ENCODE measurements around the gene EMC9.

EMC9 gene

DNA sequence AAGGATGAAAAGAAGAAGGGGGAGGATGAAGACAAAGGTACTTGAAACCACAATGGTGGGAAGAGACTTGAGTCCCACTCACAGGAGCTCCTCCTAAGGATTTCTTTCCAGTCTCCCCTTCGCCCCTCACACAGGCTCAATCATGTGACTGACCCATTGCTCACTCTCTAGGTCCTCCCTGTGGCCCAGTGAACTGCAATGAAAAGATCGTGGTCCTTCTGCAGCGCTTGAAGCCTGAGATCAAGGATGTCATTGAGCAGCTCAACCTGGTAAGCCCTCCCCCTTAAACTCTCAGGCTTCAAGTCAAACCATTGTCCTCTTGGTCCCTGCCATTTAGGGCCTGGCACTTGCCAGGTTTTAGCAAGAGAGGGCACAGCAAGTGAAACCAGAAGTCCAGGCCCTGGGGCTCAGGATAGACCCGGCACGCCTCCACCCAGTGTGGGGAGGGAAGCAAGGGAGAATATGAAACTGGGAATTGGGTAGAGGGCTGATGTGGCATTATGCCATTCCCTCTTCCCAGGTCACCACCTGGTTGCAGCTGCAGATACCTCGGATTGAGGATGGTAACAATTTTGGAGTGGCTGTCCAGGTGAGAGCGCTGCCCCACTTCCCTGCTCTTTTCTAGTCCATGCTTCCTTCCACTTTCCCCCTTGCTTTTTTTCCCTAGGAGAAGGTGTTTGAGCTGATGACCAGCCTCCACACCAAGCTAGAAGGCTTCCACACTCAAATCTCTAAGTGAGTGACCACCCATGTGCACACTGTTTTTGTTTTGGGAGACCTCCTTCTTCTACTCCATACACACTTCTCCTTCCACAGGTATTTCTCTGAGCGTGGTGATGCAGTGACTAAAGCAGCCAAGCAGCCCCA is 3.6 kb downstream of the EMC9 start:
- H2BK120ac ChIP-seq (ENCODE audit: low read depth, low read length): no peak overlapping the region
- H3K36me3 ChIP-seq (ENCODE audit: control insufficient read depth, insufficient read depth, low read length): peaks cover 5% of the 10 kb centered on the region
- H3K9ac ChIP-seq (ENCODE audit: low read length): no peak overlapping the region
- no peak overlapping the region for H3K27ac ChIP-seq (ENCODE audit: low read depth, low read length)
- no peak overlapping the region for H2BK15ac ChIP-seq (replicated peaks; ENCODE audit: low read depth)
- DNase-seq: no peak
- H2BK5ac ChIP-seq (ENCODE audit: low read length): no peak overlapping the region
- H3K23ac ChIP-seq (ENCODE audit: low read length): no peak overlapping the region
- H3K27me3 ChIP-seq (ENCODE audit: insufficient read depth, low read length, poor library complexity): no peaks in the 10 kb centered on the region
- WGBS (ENCODE audit: extremely low coverage, insufficient coverage, low lambda C conversion rate): no CpG with 5 or more reads among the region's 8 CpGs
- H3K4me3 ChIP-seq (ENCODE audit: low read length): no peak overlapping the region
- H3K4me2 ChIP-seq (ENCODE audit: low read length): no peak overlapping the region
- H3K18ac ChIP-seq (ENCODE audit: low read length): no peak overlapping the region
- H3K56ac ChIP-seq (ENCODE audit: low read length): no peak overlapping the region
- H3K4me1 ChIP-seq (ENCODE audit: control insufficient read depth, low read depth, low read length): peaks cover 4% of the 10 kb centered on the region
- H4K5ac ChIP-seq (ENCODE audit: low read length): no peak overlapping the region
- no peak overlapping the region for H2AK5ac ChIP-seq (ENCODE audit: low read length)
- H3K4ac ChIP-seq (ENCODE audit: low read depth, low read length): no peak overlapping the region
- H3K79me1 ChIP-seq (ENCODE audit: low read length): peaks cover 9% of the 10 kb centered on the region
- no peak overlapping the region for H4K8ac ChIP-seq (ENCODE audit: low read depth, low read length)
- H3K79me2 ChIP-seq (ENCODE audit: control insufficient read depth, insufficient read depth, low read length): peaks cover 13% of the 10 kb centered on the region

GRCh38 chr14:24136684-24137528 is 4.5 kb downstream of the EMC9 start:
- Histone ChIP-seq H4K8ac (ENCODE audit: low read depth, low read length) (no peak overlapping the region), H3K9ac (ENCODE audit: low read length) (peak overlapping the region; percentile 85), H3K23ac (ENCODE audit: low read length) (no peak overlapping the region), H3K56ac (ENCODE audit: low read length) (peak overlapping the region; percentile 87), H2BK15ac (replicated peaks; ENCODE audit: low read depth) (no peak overlapping the region), H3K79me2 (ENCODE audit: control insufficient read depth, insufficient read depth, low read length) (peaks cover 13% of the 10 kb centered on the region), H3K27ac (ENCODE audit: low read depth, low read length) (no peak overlapping the region), H2BK5ac (ENCODE audit: low read length) (no peak overlapping the region), H3K4me3 (ENCODE audit: low read length) (no peak overlapping the region), H3K4ac (ENCODE audit: low read depth, low read length) (no peak overlapping the region), H3K36me3 (ENCODE audit: control insufficient read depth, insufficient read depth, low read length) (peaks cover 5% of the 10 kb centered on the region), H3K79me1 (ENCODE audit: low read length) (peaks cover 9% of the 10 kb centered on the region), H3K18ac (ENCODE audit: low read length) (no peak overlapping the region), H2BK120ac (ENCODE audit: low read depth, low read length) (no peak overlapping the region), H3K4me2 (ENCODE audit: low read length) (peak overlapping the region; percentile 48), H3K4me1 (ENCODE audit: control insufficient read depth, low read depth, low read length) (peaks cover 4% of the 10 kb centered on the region), H4K5ac (ENCODE audit: low read length) (no peak overlapping the region), H2AK5ac (ENCODE audit: low read length) (no peak overlapping the region), H3K27me3 (ENCODE audit: insufficient read depth, low read length, poor library complexity) (no peaks in the 10 kb centered on the region)
- DNase-seq: no peak
- WGBS (ENCODE audit: extremely low coverage, insufficient coverage, low lambda C conversion rate): no CpG with 5 or more reads among the region's 13 CpGs

- Histone ChIP-seq H3K23ac (ENCODE audit: low read length) (peak within 1 kb of the TSS; percentile 31), H3K27ac (ENCODE audit: low read depth, low read length) (no peak within 1 kb of the TSS)
These were observed 5.3 kb downstream of the EMC9 start, which contains the start of gene PSME1 for GRCh38 chr14:24135834-24136683. Gene PSME1, plus strand, starts transcription at chr14:24136194. Its CDS starts 69 bp downstream, at chr14:24136263.

GRCh38 chr14:24135584-24135833 is 5.9 kb downstream of the EMC9 start:
- WGBS (ENCODE audit: extremely low coverage, insufficient coverage, low lambda C conversion rate): no CpG with 5 or more reads among the region's 9 CpGs
- Histone ChIP-seq H3K56ac (ENCODE audit: low read length) (peak overlapping the region; percentile 83), H3K23ac (ENCODE audit: low read length) (no peak overlapping the region), H2BK5ac (ENCODE audit: low read length) (no peak overlapping the region), H3K79me2 (ENCODE audit: control insufficient read depth, insufficient read depth, low read length) (peaks cover 9% of the 10 kb centered on the region), H3K18ac (ENCODE audit: low read length) (no peak overlapping the region), H3K36me3 (ENCODE audit: control insufficient read depth, insufficient read depth, low read length) (peaks cover 5% of the 10 kb centered on the region), H3K4ac (ENCODE audit: low read depth, low read length) (no peak overlapping the region), H3K79me1 (ENCODE audit: low read length) (peaks cover 7% of the 10 kb centered on the region), H3K4me1 (ENCODE audit: control insufficient read depth, low read depth, low read length) (peaks cover 4% of the 10 kb centered on the region), H4K8ac (ENCODE audit: low read depth, low read length) (no peak overlapping the region), H4K5ac (ENCODE audit: low read length) (no peak overlapping the region), H2BK15ac (replicated peaks; ENCODE audit: low read depth) (no peak overlapping the region), H3K27me3 (ENCODE audit: insufficient read depth, low read length, poor library complexity) (no peaks in the 10 kb centered on the region), H2AK5ac (ENCODE audit: low read length) (no peak overlapping the region), H2BK120ac (ENCODE audit: low read depth, low read length) (no peak overlapping the region), H3K4me2 (ENCODE audit: low read length) (peak overlapping the region; percentile 65), H3K9ac (ENCODE audit: low read length) (peak overlapping the region; percentile 55), H3K4me3 (ENCODE audit: low read length) (peak overlapping the region; percentile 26), H3K27ac (ENCODE audit: low read depth, low read length) (no peak overlapping the region)
- DNase-seq: no peak

More at GRCh38 chr14:24135834-24136683, 5.3 kb downstream of the EMC9 start, which contains the start of gene PSME1:
- Histone ChIP-seq H3K9ac (ENCODE audit: low read length) (peak within 1 kb of the TSS; percentile 85), H2BK120ac (ENCODE audit: low read depth, low read length) (no peak within 1 kb of the TSS), H2BK5ac (ENCODE audit: low read length) (no peak within 1 kb of the TSS), H2AK5ac (ENCODE audit: low read length) (no peak within 1 kb of the TSS), H3K79me1 (ENCODE audit: low read length) (peaks cover 9% of the 10 kb centered on the region), H3K4me1 (ENCODE audit: control insufficient read depth, low read depth, low read length) (peaks cover 4% of the 10 kb centered on the region), H3K4me2 (ENCODE audit: low read length) (peak within 1 kb of the TSS; percentile 65), H3K18ac (ENCODE audit: low read length) (peak within 1 kb of the TSS; percentile 21), H2BK15ac (replicated peaks; ENCODE audit: low read depth) (no peak within 1 kb of the TSS), H3K4ac (ENCODE audit: low read depth, low read length) (peak within 1 kb of the TSS; percentile 43), H3K36me3 (ENCODE audit: control insufficient read depth, insufficient read depth, low read length) (peaks cover 5% of the 10 kb centered on the region), H3K27me3 (ENCODE audit: insufficient read depth, low read length, poor library complexity) (no peaks in the 10 kb centered on the region), H3K79me2 (ENCODE audit: control insufficient read depth, insufficient read depth, low read length) (peaks cover 13% of the 10 kb centered on the region), H3K4me3 (ENCODE audit: low read length) (peak within 1 kb of the TSS; percentile 72), H3K56ac (ENCODE audit: low read length) (peak within 1 kb of the TSS; percentile 87), H4K5ac (ENCODE audit: low read length) (no peak within 1 kb of the TSS), H4K8ac (ENCODE audit: low read depth, low read length) (no peak within 1 kb of the TSS)
- peak; percentile 87 for DNase-seq
- no CpG with 5 or more reads among the region's 75 CpGs for WGBS (ENCODE audit: extremely low coverage, insufficient coverage, low lambda C conversion rate)

- H3K27ac ChIP-seq (ENCODE audit: low read depth, low read length): no peak overlapping the region
- H3K4me1 ChIP-seq (ENCODE audit: control insufficient read depth, low read depth, low read length): peaks cover 1% of the 10 kb centered on the region
- no peak overlapping the region for H4K8ac ChIP-seq (ENCODE audit: low read depth, low read length)
- peaks cover 1% of the 10 kb centered on the region for H3K36me3 ChIP-seq (ENCODE audit: control insufficient read depth, insufficient read depth, low read length)
- no peaks in the 10 kb centered on the region for H3K79me1 ChIP-seq (ENCODE audit: low read length)
- no peak overlapping the region for H3K9ac ChIP-seq (ENCODE audit: low read length)
- no peak overlapping the region for H2AK5ac ChIP-seq (ENCODE audit: low read length)
- H2BK120ac ChIP-seq (ENCODE audit: low read depth, low read length): no peak overlapping the region
- no peak overlapping the region for H3K18ac ChIP-seq (ENCODE audit: low read length)
- H2BK15ac ChIP-seq (replicated peaks; ENCODE audit: low read depth): no peak overlapping the region
- H3K4me2 ChIP-seq (ENCODE audit: low read length): no peak overlapping the region
- no peak for DNase-seq
- H2BK5ac ChIP-seq (ENCODE audit: low read length): no peak overlapping the region
- no peaks in the 10 kb centered on the region for H3K79me2 ChIP-seq (ENCODE audit: control insufficient read depth, insufficient read depth, low read length)
- H3K27me3 ChIP-seq (ENCODE audit: insufficient read depth, low read length, poor library complexity): no peaks in the 10 kb centered on the region
- H3K4ac ChIP-seq (ENCODE audit: low read depth, low read length): no peak overlapping the region
- H4K5ac ChIP-seq (ENCODE audit: low read length): no peak overlapping the region
- no peak overlapping the region for H3K56ac ChIP-seq (ENCODE audit: low read length)
- no CpG with 5 or more reads among the region's 1 CpG for WGBS (ENCODE audit: extremely low coverage, insufficient coverage, low lambda C conversion rate)
- no peak overlapping the region for H3K4me3 ChIP-seq (ENCODE audit: low read length)
- no peak overlapping the region for H3K23ac ChIP-seq (ENCODE audit: low read length)
These were observed 7.7 kb downstream of the EMC9 start for GRCh38 chr14:24133735-24134134.

Measured in mesendoderm (in vitro differentiated cells).